Liver (tissue), 9 donors: Measurements from ENCODE around the gene CPT1A. TPM values are rescaled to one million over a fixed set of nuclear protein-coding genes. Genes with fewer than 3 reads are reported as not detected.

Experiments
- DNase-seq: peaks from one replicate; pipeline ENCODE4 v3.0.0-alpha.2; 2017; ENCODE audit warnings: low spot score
- H3K27ac ChIP-seq, 2 donors: one replicate each; pipeline ENCODE4 v1.7.0; 2013; ENCODE audit warnings: inconsistent platforms in 2 of 2, low read length in 2 of 2, control low read depth in 1 of 2, low read depth in 1 of 2, mild to moderate bottlenecking in 1 of 2
- H3K27me3 ChIP-seq, 4 donors: one replicate each; pipeline versions ENCODE4 v1.6.1 to v1.7.0; 2013; ENCODE audit warnings: low read length in 3 of 4, inconsistent platforms in 1 of 4, mild to moderate bottlenecking in 1 of 4, moderate library complexity in 1 of 4; ENCODE audit not compliant: control insufficient read depth in 4 of 4, insufficient read depth in 4 of 4
- H3K36me3 ChIP-seq, 4 donors: one replicate each; pipeline versions ENCODE4 v1.6.1 to v1.7.0; 2013; ENCODE audit warnings: low read length in 3 of 4, mild to moderate bottlenecking in 3 of 4, low read depth in 1 of 4, moderate library complexity in 1 of 4; ENCODE audit not compliant: control insufficient read depth in 4 of 4, insufficient read depth in 3 of 4
- H3K4me1 ChIP-seq, 4 donors: one replicate each; pipeline versions ENCODE4 v1.6.1 to v1.7.0; 2013; ENCODE audit warnings: low read length in 3 of 4, mild to moderate bottlenecking in 3 of 4, moderate library complexity in 1 of 4; ENCODE audit not compliant: control insufficient read depth in 4 of 4, insufficient read depth in 4 of 4
- H3K4me3 ChIP-seq, 3 donors: one replicate each; pipeline versions ENCODE4 v1.6.1 to v1.7.0; 2013; ENCODE audit warnings: low read length in 3 of 3, control low read depth in 1 of 3, low read depth in 1 of 3, mild to moderate bottlenecking in 1 of 3
- H3K9ac ChIP-seq, 2 donors: one replicate each; pipeline ENCODE4 v1.7.0; 2013; ENCODE audit warnings: low read length in 2 of 2, mild to moderate bottlenecking in 2 of 2, moderate library complexity in 2 of 2, control low read depth in 1 of 2, low read depth in 1 of 2
- H3K9me3 ChIP-seq, 4 donors: one replicate each; pipeline versions ENCODE4 v1.6.1 to v1.7.0; 2013; ENCODE audit warnings: low read length in 3 of 4; ENCODE audit not compliant: control insufficient read depth in 4 of 4
- EGR1 ChIP-seq, 2 donors: IDR thresholded peaks; 2 replicates each; pipeline ENCODE4 v1.6.1; 2016 to 2018; ENCODE audit warnings: antibody characterized with exemption in 2 of 2, low read depth in 2 of 2
- FOXA1 ChIP-seq: IDR thresholded peaks from 2 replicates; pipeline ENCODE4 v1.6.1; 2016; ENCODE audit warnings: antibody characterized with exemption
- FOXA2 ChIP-seq: IDR thresholded peaks from 2 replicates; pipeline ENCODE4 v1.6.1; 2016; ENCODE audit warnings: antibody characterized with exemption
- GABPA ChIP-seq, 2 donors: IDR thresholded peaks in 1 of 2; conservative IDR thresholded peaks in 1 of 2; 2 replicates each; pipeline ENCODE4 v1.6.1; 2016; ENCODE audit warnings: antibody characterized with exemption in 2 of 2, mild to moderate bottlenecking in 1 of 2, moderate library complexity in 1 of 2
- HNF4A ChIP-seq, 2 donors: conservative IDR thresholded peaks; 2 replicates each; pipeline ENCODE4 v1.6.1; 2016; ENCODE audit warnings: antibody characterized with exemption in 2 of 2, mild to moderate bottlenecking in 2 of 2
- HNF4G ChIP-seq: IDR thresholded peaks from 2 replicates; pipeline ENCODE4 v1.6.1; 2016; ENCODE audit warnings: antibody characterized with exemption
- JUND ChIP-seq, 2 donors: IDR thresholded peaks; 2 replicates each; pipeline ENCODE4 v1.6.1; 2016; ENCODE audit warnings: antibody characterized with exemption in 2 of 2
- MAX ChIP-seq: IDR thresholded peaks from 2 replicates; pipeline ENCODE4 v1.6.1; 2016; ENCODE audit warnings: antibody characterized with exemption
- NR2F2 ChIP-seq: IDR thresholded peaks from 2 replicates; pipeline ENCODE4 v1.6.1; 2016; ENCODE audit warnings: antibody characterized with exemption
- RAD21 ChIP-seq, 2 donors: IDR thresholded peaks; 2 replicates each; pipeline ENCODE4 v1.6.1; 2016; ENCODE audit warnings: antibody characterized with exemption in 2 of 2, mild to moderate bottlenecking in 2 of 2
- RXRA ChIP-seq, 2 donors: IDR thresholded peaks; 2 replicates each; pipeline ENCODE4 v1.6.1; 2017 to 2018; ENCODE audit warnings: antibody characterized with exemption in 2 of 2, mild to moderate bottlenecking in 1 of 2
- SP1 ChIP-seq: IDR thresholded peaks from 2 replicates; pipeline ENCODE4 v1.6.1; 2018; ENCODE audit warnings: antibody characterized with exemption, mild to moderate bottlenecking
- TAF1 ChIP-seq: conservative IDR thresholded peaks from 2 replicates; pipeline ENCODE4 v1.6.1; 2016; ENCODE audit warnings: antibody characterized with exemption, mild to moderate bottlenecking
- YY1 ChIP-seq: IDR thresholded peaks from 2 replicates; pipeline ENCODE4 v1.6.1; 2016; ENCODE audit warnings: antibody characterized with exemption, mild to moderate bottlenecking
- ZBTB33 ChIP-seq: IDR thresholded peaks from 2 replicates; pipeline ENCODE4 v1.6.1; 2016; ENCODE audit warnings: antibody characterized with exemption
- WGBS: extraction: QIAGEN DNeasy Blood & Tissue Kit; methylation state at CpG from one replicate; pipeline ENCODE4 v1.1.7; 2013; 5-methylcytosine and 5-hydroxymethylcytosine counted together
- polyA plus RNA-seq, 2 donors: library from polyadenylated mRNA; stranded (reverse) in 1 of 2; unstranded in 1 of 2; fragments of 200-250 nt in 1 of 2; fragments of >200 nt in 1 of 2; fragmentation: Nextera tagmentation in 1 of 2; extraction: Ambion mirVana in 1 of 2; gene quantifications; one replicate each; pipeline versions ENCODE4 v1.2.1 to v1.2.3, GENCODE V29; 2013 to 2015
- total RNA-seq, 2 donors: library from RNA; depleted of rRNA; stranded (reverse); fragments of >200 nt; gene quantifications; one replicate each; pipeline ENCODE4 v1.2.3, GENCODE V29; 2014
- TF ChIP-seq, protein P1 (sequence below): fragments of 150-350 bp; IDR thresholded peaks from 2 replicates; pipeline ENCODE4 v1.5.1; 2017; ENCODE audit warnings: improper control_type of control experiment, low read depth, low read length; ENCODE audit not compliant: missing input control
- TF ChIP-seq, protein P2 (sequence below): IDR thresholded peaks from 2 replicates; pipeline ENCODE4 v1.6.1; 2016; ENCODE audit warnings: antibody characterized with exemption
- TF ChIP-seq, protein P3 (sequence below): IDR thresholded peaks from 2 replicates; pipeline ENCODE4 v1.6.1; 2016; ENCODE audit warnings: antibody characterized with exemption, mild to moderate bottlenecking
- donor health status: healthy.
- donor health status: healthy.
- donor health status: healthy.
- donor health status: healthy.
- donor health status: healthy.

The CPT1A gene
- total and polyA plus RNA-seq, 4 donors: 17.2 to 232 (median 61.0) TPM

DNA sequence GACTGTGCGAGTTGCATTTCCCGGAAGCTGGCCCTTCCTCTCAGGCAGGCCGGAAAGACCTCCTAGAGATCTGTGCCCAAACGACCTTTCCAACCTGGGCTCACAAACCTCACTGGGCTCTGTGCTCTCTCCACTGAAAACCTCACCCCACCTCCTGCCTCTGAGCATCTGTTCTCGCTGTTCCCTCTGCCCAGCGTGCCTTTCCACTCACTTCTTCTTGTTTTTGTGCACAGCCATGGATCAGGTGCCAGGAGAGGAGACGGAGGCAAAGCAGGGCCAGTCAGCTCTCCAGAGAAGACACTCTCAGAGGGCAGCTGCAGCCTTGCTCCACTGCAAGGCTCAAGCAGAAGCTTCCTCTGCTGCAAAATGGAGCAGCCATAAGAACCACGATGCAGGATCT is 10.9 kb upstream of the CPT1A start:
- H3K9ac ChIP-seq: no peak overlapping the region
- no peak for DNase-seq
- WGBS: 89% methylated on average over 8 of the region's 8 CpGs
- H3K27me3 ChIP-seq: no peaks in the 10 kb centered on the region
- TF ChIP-seq, protein P1, sequence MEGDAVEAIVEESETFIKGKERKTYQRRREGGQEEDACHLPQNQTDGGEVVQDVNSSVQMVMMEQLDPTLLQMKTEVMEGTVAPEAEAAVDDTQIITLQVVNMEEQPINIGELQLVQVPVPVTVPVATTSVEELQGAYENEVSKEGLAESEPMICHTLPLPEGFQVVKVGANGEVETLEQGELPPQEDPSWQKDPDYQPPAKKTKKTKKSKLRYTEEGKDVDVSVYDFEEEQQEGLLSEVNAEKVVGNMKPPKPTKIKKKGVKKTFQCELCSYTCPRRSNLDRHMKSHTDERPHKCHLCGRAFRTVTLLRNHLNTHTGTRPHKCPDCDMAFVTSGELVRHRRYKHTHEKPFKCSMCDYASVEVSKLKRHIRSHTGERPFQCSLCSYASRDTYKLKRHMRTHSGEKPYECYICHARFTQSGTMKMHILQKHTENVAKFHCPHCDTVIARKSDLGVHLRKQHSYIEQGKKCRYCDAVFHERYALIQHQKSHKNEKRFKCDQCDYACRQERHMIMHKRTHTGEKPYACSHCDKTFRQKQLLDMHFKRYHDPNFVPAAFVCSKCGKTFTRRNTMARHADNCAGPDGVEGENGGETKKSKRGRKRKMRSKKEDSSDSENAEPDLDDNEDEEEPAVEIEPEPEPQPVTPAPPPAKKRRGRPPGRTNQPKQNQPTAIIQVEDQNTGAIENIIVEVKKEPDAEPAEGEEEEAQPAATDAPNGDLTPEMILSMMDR: no peak
- no peak for TF ChIP-seq EGR1 (IDR thresholded peaks at IDR 0.05; ENCODE audit: low read depth in 2 of 2)
- TF ChIP-seq ZBTB33: no peak
- TF ChIP-seq YY1: no peak
- TF ChIP-seq RXRA (IDR thresholded peaks at IDR 0.05): no peak
- no peak for TF ChIP-seq MAX
- TF ChIP-seq TAF1: no peak
- TF ChIP-seq, protein P2, sequence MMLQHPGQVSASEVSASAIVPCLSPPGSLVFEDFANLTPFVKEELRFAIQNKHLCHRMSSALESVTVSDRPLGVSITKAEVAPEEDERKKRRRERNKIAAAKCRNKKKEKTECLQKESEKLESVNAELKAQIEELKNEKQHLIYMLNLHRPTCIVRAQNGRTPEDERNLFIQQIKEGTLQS: no peak
- no peak for TF ChIP-seq FOXA1
- TF ChIP-seq FOXA2: no peak
- TF ChIP-seq, protein P3, sequence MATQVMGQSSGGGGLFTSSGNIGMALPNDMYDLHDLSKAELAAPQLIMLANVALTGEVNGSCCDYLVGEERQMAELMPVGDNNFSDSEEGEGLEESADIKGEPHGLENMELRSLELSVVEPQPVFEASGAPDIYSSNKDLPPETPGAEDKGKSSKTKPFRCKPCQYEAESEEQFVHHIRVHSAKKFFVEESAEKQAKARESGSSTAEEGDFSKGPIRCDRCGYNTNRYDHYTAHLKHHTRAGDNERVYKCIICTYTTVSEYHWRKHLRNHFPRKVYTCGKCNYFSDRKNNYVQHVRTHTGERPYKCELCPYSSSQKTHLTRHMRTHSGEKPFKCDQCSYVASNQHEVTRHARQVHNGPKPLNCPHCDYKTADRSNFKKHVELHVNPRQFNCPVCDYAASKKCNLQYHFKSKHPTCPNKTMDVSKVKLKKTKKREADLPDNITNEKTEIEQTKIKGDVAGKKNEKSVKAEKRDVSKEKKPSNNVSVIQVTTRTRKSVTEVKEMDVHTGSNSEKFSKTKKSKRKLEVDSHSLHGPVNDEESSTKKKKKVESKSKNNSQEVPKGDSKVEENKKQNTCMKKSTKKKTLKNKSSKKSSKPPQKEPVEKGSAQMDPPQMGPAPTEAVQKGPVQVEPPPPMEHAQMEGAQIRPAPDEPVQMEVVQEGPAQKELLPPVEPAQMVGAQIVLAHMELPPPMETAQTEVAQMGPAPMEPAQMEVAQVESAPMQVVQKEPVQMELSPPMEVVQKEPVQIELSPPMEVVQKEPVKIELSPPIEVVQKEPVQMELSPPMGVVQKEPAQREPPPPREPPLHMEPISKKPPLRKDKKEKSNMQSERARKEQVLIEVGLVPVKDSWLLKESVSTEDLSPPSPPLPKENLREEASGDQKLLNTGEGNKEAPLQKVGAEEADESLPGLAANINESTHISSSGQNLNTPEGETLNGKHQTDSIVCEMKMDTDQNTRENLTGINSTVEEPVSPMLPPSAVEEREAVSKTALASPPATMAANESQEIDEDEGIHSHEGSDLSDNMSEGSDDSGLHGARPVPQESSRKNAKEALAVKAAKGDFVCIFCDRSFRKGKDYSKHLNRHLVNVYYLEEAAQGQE: no peak
- TF ChIP-seq RAD21 (IDR thresholded peaks at IDR 0.05): no peak
- TF ChIP-seq NR2F2: no peak
- no peak for TF ChIP-seq GABPA (IDR thresholded peaks at IDR 0.05 in 1 of 2, conservative IDR thresholded peaks at IDR 0.05 in 1 of 2)
- no peak for TF ChIP-seq JUND (IDR thresholded peaks at IDR 0.05)
- no peak for TF ChIP-seq HNF4A (conservative IDR thresholded peaks at IDR 0.05)
- TF ChIP-seq HNF4G: no peak
- no peak for TF ChIP-seq SP1
- no peak overlapping the region for H3K4me3 ChIP-seq
- no peak overlapping the region for H3K27ac ChIP-seq
- no peaks in the 10 kb centered on the region for H3K9me3 ChIP-seq
- peaks cover 5 to 14% (median 10%) of the 10 kb centered on the region in 4 donors for H3K4me1 ChIP-seq
- no peaks in the 10 kb centered on the region for H3K36me3 ChIP-seq
